HG03025 (cell line): ENCODE results near the gene FHIT.

Source experiments
- ATAC-seq: cut with Tn5 transposase; IDR thresholded peaks from one replicate; pipeline ENCODE4 v1.9.1; 2021; ENCODE audit warnings: mild to moderate bottlenecking, moderate library complexity; ENCODE audit not compliant: unreplicated experiment, low FRiP score

Gene FHIT

DNA sequence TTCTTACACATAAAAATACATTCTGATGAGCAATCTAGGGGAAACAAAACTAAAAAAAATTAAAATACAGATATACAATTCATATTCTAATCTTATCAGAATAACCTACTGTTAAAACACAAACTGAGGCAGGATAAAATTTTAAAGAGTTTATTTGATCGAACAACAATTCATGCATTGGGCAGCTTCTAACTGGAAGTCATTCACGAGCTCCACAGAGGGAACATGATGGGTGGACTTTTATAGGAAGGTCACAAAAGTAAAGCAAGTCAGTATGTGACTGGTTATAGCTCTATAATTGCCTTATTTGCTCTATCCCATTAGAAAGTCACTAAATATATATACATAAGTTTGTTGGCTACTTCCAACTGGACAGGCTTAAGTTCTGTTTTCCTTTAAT, 1144.0 kb downstream of the FHIT start:
- no peak for ATAC-seq

DNA sequence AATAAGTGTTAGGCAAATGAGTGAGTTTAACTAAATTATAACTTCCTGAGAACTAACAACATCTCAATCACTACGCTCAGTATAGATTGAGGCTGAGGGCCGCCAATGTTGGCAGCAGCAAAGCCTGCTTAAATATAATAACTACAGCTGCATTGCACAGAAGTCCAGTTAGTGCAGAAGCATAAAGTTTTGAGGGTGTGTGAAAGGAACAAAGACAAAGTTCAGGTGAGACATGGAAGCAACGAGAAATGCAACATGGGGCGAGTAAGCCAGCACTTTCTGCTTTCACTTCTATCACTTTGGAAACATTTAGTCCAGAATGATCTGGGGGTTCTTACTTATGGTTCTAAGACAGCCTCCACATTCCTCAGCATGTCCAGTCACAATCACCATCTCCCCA, 1149.1 kb downstream of the FHIT start:
- no peak for ATAC-seq

DNA sequence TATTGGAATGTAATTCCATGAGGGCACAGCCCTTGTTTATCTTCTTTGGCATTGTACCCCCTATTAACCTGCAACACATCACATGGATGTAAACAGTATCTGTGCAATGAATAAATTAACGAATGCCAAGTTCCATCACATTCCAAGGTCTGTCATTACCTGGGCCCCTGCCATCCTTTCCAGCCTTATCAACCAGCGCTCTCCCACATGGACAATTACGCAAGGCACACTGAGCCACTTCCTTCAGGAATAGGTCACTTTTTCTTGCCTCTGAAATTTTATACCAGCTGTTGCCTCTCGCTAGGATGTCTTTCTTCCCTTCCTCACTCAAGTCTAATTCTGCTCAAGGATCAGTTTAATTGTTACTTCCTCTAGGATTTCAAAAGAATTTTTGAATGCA, 1149.6 kb downstream of the FHIT start:
- ATAC-seq = no peak

DNA sequence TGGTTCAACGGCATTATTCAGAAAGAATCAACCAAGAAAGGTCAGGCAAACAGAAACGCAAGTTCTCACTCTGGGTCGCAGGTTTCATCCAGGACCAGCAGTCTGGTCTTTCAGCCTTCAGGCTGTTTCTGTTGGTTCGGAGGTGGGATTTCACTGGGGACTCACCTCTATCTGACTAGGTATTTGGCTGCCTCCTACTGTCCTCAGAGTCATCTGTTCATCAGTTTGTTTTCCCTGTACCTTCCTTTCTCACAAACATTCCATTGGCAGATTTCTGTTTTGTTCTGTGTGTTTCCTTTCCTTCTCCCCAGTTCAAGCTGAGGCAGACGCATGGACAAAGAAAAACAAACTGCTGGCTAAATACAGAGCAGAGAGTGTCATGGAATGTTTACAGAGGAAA, 1154.8 kb downstream of the FHIT start:
- no peak for ATAC-seq

DNA sequence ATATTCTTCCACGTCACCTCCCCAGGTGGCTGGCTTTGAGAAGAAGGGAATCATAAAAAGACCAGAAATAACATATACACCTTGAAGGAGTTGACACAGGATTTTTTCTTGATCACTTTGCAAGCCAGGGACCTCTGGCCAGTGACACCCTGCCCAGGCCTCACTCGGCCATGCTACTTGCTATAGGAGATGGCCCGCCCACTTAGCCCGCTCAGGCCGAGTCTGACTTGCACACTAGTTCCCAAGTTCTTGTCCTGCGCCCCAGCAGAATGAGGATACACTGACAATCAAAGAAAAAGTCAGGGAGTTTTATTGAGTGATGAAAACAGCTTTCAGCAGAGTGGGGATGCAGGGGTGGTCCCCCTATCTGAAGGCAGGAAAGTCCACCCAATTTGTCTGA, 1155.3 kb downstream of the FHIT start:
- ATAC-seq = no peak

DNA sequence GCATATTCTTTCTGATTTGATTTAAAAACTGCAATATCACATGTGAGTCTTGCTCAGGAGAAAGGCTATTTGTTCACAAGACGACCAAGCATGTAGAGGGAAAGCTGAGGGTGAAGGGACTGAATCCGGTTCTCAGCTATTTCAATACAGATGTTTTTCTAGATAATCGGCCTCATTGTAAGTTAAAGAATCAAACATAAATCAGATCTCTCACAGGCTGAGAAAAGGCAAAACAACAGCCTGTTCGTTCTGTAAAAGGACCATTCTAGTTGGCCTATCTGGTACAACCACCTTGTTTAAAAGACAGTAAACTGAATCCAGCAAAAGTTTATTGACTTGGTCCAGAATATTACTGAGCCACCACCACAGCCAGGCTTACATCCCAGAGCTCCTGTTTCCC, 1155.7 kb downstream of the FHIT start:
- ATAC-seq = no peak

DNA sequence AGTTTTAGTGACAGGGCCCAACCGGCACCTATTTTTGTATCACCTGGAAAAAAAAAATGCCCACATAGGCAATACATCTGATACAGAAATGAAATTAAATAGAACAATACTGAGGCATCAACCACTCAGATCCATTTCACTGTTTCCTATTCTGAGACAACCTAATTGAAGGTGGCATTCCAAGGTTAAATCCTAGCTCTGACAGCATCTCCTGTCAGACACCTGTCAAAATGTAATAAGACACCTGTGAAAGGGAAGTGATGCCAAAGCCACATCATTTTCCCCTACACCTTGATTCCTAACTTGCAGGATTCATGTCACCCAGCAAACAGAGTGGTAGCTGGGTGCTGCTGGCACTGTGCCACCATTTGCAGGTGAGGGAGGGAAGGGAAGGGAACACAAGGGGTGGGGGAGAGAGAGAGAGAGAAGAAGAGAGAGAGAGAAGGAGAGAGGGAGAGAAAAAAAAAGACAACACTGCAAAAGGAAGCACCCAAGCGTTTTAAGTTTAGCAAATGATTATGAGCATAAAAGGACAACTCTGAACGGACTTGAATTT, 1156.8 kb downstream of the FHIT start:
- no peak for ATAC-seq

DNA sequence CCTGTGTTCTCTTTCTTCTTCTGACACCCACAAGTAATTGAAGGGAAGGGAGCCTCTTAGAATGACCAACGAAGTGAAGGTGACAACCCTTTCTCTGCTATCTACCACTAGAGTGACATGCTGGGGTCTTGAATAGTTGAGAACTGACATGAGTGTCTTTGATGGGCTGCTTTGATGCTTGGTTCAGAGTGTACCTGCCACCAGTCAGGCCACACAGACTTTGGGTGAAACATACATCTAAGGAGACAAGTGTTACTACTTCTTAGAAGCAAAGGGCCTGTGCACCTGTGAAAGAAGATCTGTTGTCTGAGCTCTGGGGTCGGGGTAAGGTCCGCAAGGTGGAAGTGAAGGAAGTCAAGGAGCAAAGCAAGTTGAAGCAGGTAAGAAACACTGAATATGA, 1160.7 kb downstream of the FHIT start:
- no peak for ATAC-seq

DNA sequence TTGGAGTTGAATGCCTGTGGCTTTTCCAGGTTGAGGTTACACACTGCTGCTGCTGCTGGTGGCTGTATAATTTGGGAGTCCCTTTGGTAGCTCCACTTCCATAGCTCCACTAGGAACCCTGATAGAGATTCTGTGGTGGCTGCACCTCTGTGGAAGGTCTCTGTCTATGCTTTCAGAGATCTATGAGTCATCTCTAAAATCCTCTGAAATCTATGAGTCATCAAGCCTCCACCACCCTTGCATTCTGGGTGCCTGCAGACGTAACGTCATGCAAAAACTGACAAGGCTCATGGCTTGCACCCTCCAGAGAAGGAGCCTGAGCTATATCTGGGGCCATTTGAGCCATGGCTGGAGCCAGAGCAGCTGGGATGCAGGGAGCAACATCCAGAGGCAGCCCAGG, 1164.4 kb downstream of the FHIT start:
- no peak for ATAC-seq

DNA sequence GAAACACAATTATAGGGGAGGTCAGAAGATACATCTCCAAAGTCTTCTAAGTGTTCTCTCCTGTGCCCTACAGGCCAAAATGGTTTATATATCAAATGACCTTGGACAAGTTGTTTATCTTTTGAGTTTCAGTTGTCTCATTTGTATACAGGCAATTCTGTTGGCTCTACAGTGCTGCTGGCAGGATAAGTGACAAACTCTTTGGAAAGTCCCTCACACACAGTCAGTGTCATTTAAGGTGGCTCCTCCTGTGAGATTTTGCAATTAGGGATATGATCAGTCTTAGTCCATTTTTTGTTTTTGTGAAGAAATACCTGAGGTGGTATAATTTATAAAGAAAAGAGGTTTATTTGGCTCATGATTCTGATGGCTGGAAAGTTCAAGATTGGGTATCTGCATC, 1165.6 kb downstream of the FHIT start:
- ATAC-seq = no peak

DNA sequence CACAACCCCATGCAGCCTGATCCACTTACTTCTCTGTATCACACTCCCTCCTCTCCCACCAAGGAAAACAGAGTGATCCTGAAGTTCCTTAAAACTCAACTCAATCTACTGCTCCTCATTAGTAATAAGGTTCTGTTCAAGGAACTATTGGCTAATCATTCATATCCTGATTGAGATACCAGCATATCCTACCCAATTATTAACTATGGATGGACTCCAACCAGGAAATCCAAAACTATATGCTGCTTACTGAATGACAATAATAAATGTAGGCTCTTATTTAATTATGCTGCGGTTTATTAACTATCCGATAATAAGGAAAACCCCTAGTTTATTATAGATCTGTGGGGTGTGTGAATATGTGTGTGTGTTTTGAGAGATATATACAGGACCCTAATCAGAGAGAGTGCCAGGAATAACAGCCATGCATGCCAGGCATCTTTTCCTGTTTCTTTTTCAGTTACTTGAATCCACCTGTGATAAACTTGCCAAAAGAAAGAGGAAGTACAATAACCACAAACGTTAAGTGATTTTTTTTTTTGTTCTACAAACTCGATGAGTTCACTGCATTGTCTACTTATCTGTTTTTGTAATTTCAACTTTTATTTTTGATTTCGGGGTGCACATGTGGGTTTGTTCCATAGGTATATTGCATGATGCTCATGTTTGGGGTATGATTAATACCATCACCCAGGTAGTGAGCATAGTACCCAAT, 1169.7 kb downstream of the FHIT start:
- ATAC-seq = no peak

DNA sequence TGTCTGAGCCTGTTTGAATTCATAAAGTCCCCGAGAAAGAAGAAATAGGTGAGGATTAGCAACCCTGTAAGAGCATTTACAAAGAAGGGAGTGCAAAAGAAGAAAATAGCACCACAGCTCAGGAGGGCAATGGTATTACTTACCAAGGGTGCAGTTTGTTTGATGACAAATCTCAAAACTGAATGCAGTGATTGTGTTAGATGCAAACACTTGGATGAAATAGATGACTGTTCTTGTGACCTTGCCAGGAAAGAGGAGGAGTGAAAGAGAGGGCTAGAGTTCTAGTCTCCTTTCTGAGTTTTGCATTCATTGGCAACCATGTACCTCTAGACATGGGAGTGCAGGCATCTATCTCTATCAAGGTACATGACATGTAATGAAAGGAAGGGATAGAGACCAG, 1170.6 kb downstream of the FHIT start:
- ATAC-seq = no peak

DNA sequence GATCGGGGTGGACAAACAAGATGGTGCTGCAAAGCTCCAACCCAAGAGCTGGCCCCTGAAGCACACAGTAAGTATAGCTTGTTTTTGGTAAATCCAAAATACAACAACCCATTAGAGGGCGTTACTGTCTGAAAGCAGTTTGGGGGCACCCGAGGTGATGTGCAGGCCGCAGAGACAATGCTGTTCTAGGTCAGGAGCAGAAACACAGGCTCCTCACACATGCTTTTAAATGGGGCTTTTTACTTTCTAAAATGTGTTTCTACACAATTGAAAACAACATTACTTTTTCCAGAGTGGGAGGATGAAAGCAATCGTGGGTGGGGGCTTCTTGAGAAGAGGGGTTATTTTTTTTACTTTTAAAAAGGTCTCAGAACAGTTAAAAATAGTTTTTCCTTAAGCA, 1172.2 kb downstream of the FHIT start:
- ATAC-seq = no peak

DNA sequence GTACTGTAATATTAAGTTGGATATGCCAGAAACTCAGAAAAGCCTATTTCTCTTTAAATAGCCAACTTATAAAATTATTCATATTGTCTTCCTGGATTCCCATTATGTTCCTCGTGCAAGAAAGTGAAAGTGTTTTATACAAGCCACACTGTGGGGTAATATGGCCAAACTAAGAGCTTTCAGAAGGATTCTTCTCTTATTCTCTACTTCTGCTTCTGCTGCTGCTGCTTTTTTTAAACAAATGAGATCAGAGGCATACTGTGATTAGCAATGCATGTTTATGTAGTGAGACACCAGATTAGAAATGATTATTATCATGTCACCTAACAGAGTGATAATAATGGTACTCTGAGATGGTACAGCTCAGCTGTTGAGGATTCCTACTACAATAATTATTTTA, 1174.9 kb downstream of the FHIT start:
- no peak for ATAC-seq

DNA sequence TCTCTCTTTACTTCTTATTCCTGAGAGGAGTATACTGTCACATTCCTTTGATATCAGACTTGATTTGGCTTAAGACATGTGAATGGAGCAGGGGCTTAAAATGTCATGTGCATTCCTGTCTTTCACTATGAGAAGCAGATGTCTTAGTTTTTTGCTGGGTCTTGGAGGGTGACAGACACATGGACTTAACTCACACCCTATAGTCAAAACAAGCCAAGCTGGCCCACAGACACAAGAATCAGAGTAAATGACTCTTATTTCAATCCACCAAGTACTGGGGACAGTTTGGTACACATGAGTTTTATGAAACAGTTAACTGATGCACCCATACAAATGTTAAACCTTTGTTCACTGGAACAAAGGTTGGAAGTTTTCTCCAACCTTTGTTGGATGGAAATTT, 1177.3 kb downstream of the FHIT start:
- no peak for ATAC-seq

DNA sequence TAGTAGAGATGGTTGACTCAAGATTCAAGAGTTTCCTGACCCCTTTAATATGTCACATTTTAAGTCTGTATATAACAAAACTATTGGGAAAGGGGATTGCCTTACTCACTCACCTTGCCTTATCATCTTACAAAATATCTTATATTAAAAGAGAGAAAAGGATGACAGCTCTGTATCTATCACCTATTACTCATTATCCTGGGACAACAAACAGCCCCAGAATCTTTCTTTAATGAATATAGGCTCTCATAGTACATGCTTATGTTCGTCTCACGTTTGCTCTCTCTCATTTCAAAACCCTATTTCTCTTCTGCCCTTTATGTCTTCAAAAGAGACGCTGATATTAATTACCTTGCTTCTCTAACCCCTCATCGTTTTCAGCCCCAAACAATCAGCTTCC, 1178.0 kb downstream of the FHIT start:
- ATAC-seq = no peak

DNA sequence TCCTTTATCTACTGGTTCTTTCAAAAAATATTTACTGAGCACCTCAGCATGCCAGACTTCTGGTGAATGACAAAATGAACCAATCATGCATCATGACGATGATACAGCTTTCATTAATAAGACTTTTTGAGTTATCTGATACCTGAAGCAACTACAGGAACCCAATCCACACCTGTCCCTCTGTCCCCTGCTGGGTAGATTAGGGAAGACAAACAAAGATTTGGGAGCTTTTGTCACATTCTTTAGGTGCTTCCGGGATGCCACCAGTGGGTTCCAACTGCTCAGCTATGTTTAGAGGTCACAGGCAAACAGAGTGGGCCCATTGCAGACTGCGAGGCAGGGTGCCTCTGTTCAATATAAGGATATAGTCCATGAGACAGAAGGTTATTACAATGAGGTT, 1180.9 kb downstream of the FHIT start:
- no peak for ATAC-seq

DNA sequence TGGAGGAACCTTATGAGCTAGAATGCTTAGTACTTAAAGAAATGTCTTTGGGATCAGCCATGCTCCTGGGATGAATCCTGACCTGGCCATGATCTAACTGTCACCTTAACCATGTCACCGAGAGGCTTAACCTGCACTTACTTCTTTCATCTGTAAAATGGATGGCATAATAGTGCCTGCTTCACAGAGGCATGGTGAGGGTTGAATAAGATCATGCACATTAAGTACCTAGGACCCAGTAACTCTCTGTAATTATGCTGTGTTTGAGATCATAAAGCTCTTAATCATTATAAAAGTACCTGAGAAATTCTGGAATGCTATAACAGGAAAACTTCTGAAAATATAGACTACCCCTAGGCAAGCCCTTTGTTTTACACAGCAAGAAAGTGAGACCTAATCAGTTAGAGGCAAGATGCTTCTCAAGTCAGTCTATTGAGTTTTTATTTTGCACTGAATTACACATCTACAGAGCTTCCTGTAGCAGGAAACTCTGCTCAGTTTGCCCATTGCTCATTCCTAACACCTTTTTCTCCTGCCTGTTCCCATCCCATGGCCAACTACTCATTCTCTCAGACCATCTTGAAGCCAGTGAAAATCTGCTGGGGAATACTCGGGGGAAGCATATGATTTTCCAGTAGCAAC, 1185.9 kb downstream of the FHIT start:
- ATAC-seq = no peak

DNA sequence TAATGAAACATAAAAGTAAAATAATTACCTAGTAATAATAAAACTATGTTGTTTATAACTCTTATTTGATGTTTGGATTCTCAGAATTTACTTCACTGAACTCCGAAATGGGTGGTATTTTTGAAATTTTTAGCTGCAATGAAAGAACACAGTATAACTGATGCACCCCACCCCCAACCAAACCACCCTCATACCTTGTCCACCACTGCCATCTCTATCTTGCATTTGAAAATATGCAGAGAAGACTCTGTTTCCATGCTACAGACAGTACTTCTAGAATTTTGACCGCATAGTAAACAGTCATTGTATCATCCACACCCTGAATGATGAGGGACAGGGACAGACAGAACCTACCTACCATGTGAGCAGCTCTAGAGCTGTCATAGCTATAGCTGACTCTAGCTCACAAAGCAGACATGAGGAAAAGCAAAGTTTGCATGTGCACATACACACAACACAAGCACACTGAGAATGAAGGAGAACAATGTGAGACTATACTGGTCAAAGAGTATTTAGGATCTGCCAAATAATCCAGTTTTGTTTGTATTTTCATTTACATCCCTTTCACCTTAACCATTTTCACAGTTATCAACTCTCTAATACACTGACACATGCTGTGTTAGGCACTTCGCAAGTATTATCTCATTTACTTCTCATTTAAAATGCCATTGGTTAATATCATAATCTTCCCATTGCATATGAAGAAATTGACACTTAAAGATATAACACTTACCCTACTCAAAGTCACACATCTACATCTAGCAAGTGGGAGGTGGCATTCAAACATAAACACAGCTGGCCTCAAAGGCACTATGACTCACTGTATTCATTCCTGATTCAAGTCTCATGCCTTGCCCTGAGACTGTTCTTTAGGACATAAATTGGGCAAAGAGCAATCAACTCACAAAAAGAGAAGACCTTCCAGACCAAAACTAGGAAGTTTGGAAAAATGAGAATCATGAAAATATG, 1186.8 kb downstream of the FHIT start:
- no peak for ATAC-seq

DNA sequence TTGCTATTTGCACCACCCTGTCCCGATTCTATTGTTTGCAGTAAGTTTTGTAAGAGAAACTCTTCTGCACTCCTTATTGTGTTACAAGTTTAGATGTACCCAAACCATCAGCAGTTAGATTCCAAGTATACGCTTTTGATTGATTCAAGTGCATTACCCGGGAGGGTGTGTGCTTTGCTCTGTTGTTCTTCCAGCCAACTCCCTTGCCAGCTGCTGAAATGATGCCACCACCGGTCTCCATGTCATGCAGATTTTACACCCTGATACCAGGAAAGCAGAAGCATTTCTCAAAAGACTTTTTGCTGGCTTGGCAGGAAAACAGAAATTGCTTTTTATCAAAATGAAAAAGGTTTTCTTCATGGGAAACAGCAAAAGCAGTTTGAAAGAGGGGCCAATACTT, 1194.8 kb downstream of the FHIT start:
- no peak for ATAC-seq

DNA sequence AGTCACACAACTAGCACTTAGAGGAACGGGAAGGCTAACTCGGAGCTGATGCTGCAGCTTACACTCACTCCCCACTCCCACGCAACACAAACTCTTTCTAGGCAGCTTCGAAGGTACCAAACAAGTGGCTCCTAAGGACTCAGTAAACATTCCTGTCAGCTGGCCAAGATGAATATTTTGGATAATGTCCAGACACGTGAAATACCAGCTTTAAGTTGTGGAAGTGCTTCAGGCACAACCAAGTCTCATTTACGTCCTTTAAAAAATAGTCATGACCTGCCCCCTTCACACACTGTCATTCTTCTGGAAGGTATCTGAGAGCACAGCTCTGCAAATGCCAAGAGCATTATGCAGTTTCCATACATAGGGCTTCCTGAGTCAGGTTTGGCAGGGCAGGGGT, 1195.5 kb downstream of the FHIT start:
- no peak for ATAC-seq
